Measurements from ENCODE around the gene RNF44.
A peak's percentile ranks its signal among the peaks of the same experiment; 100 is the strongest.

RNF44 gene

GRCh38 chr5:176536902-176537553 lies at the start of gene RNF44:
RNF44 (minus strand) TSS chr5:176537402; CDS start chr5:176532472, 4,930 bp downstream.
- DNase-seq (ENCODE audit: low read depth): peak; percentile 94
- peak within 1 kb of the TSS; percentile 97 for H3K4me3 ChIP-seq (ENCODE audit: low read depth, low read length)

DNA sequence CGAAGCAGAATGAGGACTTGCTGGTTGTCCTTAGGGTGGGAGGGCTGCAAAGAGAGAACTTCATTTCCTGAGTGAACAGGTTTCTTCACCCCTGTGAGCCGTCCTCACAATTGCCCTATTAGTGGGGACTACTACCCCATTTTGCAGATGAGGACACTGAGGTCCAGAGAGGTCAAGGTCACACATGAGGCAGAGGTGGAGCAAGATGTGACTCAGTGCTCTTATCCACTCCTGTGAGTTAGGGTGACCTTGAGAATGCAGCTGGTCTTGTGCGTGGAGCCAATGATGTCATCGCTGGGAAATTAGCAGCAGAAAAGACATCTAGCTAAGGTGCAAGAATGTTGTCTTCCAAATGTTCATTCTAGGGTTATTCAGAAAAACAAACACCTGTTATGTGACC lies 45.9 kb upstream of the RNF44 start:
- H3K4me3 ChIP-seq (ENCODE audit: low read depth, low read length): no peak overlapping the region
- no peak for DNase-seq (ENCODE audit: low read depth)

GRCh38 chr5:176581361-176581760 lies 44.2 kb upstream of the RNF44 start:
- no peak overlapping the region for H3K4me3 ChIP-seq (ENCODE audit: low read depth, low read length)
- no peak for DNase-seq (ENCODE audit: low read depth)

DNA sequence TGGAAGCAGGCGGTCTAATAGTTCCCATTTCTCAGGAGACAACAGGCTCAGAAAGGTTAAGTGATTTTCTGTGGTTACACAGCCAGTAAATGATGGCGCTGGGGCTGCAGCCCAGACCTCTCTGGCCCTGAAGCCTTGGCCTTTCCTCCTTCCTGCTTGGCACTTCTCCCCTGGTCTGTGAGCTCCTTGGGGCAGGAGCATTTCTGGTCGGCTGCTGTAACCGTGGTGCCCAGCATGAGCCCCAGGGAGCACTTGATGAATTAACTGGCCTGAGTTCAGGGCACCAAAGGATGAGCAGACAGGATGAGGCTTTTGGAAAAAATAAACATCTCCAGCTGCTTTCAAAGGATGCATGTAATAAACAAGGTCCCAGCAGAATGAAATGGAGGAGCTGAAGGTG lies 42.1 kb upstream of the RNF44 start:
- DNase-seq (ENCODE audit: low read depth): no peak
- no peak overlapping the region for H3K4me3 ChIP-seq (ENCODE audit: low read depth, low read length)

DNA sequence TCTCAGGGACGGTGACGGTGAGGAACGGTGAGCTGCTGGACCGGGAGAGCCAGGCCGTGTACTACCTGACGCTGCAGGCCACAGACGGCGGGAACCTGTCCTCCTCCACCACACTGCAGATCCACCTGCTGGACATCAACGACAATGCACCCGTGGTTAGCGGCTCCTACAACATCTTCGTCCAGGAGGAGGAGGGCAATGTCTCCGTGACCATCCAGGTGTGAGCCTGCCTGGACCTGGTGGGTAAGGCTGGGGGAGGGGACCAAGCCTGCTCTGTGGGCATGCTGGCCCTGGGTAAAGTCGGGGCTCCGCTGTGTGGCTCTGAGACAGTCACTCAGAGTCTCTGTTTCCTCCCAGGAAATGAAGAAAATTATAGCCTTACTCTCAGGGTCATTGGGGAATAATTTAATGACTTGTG lies 41.2 kb upstream of the RNF44 start:
- no peak overlapping the region for H3K4me3 ChIP-seq (ENCODE audit: low read depth, low read length)
- no peak for DNase-seq (ENCODE audit: low read depth)

DNA sequence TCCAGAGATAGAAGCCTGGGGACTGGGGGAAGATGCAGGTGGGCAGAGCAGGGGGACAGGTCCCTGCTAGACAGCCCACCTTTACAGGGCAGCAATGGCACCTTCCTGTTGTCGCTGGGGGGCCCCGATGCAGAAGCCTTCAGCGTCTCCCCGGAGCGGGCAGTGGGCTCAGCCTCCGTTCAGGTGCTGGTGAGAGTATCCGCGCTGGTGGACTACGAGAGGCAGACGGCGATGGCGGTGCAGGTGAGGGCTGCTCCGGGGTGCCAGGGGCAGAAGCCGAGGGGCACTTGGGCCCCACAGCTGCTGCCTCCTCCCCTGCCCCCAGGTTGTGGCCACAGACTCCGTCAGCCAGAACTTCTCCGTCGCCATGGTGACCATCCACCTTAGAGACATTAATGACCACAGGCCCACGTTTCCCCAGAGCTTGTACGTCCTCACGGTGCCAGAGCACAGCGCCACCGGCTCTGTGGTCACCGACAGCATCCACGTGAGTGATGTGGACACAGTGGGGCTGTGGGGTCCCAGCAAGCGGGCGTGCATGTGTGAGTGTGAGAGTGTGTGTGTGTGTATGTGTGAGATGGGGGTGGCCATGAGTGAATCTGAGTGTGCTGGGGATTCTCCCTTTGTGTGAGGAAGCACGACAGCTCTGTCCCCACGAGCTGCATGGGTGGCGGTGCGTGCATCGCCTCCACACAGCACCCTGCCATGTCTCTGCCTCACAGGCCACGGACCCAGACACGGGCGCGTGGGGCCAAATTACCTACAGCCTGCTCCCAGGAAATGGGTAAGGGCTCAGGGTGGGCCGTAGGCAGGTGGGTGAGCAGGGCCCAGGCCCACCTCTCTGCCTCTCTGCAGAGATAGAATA lies 40.3 kb upstream of the RNF44 start:
- H3K4me3 ChIP-seq (ENCODE audit: low read depth, low read length): no peak overlapping the region
- DNase-seq (ENCODE audit: low read depth): no peak

DNA sequence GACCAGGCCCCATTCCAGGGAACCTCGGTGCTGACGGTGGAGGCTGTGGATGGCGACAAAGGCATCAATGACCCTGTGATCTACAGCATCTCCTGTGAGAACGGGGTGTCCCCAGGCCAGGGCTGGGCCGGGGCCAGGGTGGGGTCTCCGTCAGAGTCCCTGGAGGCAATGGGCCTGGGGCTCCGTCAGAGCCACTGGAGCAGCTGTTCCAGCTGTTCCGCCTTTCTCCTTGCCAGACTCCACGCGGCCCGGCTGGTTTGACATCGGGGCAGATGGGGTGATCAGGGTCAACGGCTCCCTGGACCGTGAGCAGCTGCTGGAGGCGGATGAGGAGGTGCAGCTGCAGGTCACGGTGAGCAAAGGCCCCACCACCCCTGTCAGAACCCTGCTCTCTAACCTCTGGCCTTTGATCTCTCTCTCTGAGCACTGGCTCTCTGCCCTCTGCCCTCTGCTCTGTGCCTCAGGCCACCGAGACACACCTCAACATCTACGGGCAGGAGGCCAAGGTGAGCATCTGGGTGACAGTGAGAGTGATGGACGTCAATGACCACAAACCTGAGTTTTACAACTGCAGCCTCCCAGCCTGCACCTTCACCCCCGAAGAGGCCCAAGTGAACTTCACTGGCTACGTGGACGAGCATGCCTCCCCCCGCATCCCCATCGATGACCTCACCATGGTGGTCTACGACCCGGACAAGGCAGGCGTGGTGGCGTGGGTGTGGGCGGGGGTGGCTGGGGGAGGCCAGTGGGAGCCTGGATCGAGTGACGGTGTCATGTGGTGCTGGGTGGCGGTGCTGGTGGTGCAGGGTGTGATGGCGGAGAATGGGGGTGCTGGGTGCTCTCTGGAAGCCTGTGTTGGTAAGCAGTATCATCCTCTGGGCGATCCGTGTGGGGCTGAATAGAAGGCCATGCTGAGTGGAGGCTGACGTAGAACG lies 38.6 kb upstream of the RNF44 start:
- H3K4me3 ChIP-seq (ENCODE audit: low read depth, low read length): no peak overlapping the region
- DNase-seq (ENCODE audit: low read depth): no peak

DNA sequence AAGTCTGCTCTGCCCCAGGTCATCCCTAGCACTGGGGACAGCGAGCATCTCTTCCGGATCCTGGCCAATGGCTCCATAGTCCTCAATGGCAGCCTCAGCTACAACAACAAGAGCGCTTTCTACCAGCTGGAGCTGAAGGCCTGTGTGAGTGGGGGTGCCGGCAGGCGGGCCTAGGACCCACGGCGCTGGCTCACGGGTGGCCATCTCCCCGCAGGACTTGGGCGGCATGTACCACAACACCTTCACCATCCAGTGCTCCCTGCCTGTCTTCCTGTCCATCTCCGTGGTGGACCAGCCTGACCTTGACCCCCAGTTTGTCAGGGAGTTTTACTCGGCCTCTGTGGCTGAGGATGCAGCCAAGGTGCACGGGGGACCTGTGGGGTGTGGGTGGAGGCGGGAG lies 37.9 kb upstream of the RNF44 start:
- H3K4me3 ChIP-seq (ENCODE audit: low read depth, low read length): no peak overlapping the region
- DNase-seq (ENCODE audit: low read depth): no peak

GRCh38 chr5:176574297-176574591 lies 37.0 kb upstream of the RNF44 start:
- DNase-seq (ENCODE audit: low read depth): no peak
- no peak overlapping the region for H3K4me3 ChIP-seq (ENCODE audit: low read depth, low read length)

DNA sequence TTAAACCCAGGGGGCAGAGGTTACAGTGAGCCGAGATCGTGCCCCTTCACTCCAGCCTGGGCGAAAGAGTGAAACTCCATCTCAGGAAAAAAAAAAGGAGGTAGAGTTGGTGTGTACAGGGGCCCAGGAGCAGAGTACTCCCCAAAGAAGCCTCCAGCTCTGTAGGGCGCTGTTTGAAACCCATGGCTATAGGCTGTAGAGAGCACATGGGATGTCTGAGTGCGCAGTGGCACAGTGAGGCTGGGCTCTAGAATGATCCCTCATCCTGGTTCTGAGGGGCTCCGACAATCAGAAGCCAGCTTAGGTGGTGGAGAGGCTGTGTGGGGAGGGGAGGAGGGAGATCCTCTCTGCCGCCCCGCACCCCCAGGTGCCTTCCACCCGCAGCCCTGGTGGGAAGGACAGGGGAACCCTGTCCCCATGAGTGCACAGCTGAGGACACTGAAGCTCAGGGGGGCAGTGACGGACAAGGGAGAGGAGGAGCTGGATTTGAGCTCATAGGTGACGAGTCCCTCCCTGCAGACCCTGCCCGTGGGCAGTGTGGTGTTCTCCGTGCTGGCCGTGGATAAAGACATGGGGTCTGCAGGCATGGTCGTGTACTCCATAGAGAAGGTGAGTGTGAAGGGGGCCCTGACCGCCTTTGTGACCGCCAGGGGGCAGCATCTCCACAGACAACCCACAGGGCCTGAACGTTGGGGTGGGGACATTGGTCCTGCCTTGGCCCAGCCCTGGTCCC lies 36.5 kb upstream of the RNF44 start:
- DNase-seq (ENCODE audit: low read depth): no peak
- no peak overlapping the region for H3K4me3 ChIP-seq (ENCODE audit: low read depth, low read length)

DNA sequence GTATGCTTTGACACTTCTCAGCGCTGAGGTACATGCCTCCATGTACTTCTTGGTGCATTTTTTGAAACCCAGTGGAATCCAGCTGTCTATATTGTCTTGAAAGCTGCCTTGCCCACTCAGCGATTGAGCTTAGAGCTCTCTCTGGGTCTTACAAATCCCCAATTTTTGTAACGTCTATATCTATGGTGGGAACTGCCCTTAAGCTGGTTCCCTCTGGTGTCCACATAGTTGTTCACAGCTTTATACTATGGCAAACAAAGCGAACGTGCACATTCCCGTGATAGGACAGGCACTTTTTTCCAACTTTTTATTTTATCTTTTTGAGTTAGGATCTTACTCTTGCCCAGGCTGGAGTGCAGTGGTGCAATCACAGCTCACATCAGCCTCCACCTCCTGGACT lies 32.8 kb upstream of the RNF44 start:
- DNase-seq (ENCODE audit: low read depth): no peak

DNA sequence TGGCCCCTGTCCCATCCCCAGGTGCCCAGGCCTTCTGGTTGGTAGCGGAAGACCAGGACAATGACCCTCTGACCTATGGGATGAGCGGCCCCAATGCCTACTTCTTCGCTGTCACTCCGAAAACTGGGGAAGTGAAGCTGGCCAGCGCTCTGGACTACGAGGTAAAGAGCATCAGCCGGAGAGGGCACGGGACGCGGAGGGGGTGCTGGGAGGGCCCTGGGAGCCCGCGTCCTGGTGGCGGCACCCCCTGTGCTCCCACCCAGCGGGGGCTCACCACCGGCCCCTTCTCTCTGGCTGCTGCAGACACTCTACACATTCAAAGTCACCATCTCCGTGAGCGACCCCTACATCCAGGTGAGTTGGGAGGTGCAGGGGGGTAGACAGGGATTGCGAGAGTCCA lies 31.5 kb upstream of the RNF44 start:
- no peak overlapping the region for H3K4me3 ChIP-seq (ENCODE audit: low read depth, low read length)
- no peak for DNase-seq (ENCODE audit: low read depth)

More for the DNA sequence above, 32.8 kb upstream of the RNF44 start:
- H3K4me3 ChIP-seq (ENCODE audit: low read depth, low read length): no peak overlapping the region

DNA sequence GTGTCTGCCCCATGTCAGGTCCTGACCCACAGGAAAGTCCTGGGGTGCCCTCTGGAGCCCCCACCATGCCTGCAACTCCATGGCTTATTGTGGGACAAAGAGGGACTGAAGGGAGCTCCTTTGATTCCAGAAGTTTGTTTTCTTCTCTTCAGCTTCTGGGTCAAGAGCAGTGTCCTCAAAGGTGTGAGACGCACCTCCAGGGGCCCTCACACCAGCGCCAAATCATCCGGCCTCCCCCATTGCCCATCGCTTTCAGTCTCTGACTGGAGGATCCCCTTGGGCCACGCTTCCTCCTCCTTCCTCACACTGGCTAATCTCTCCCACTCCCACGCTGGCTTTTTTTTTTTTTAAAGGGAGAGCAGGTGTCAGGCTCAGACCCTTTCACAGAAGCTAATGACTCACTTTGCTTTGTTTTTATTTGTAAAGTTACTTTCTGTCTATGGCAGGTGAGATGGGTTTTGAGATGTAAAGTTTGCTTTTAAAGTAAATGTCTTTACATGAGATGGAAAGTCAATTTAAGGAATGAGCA lies 28.6 kb upstream of the RNF44 start:
- H3K4me3 ChIP-seq (ENCODE audit: low read depth, low read length): no peak overlapping the region
- DNase-seq (ENCODE audit: low read depth): no peak

- DNase-seq (ENCODE audit: low read depth): no peak
- no peak overlapping the region for H3K4me3 ChIP-seq (ENCODE audit: low read depth, low read length)
These were observed 26.8 kb upstream of the RNF44 start for GRCh38 chr5:176564002-176564401.

DNA sequence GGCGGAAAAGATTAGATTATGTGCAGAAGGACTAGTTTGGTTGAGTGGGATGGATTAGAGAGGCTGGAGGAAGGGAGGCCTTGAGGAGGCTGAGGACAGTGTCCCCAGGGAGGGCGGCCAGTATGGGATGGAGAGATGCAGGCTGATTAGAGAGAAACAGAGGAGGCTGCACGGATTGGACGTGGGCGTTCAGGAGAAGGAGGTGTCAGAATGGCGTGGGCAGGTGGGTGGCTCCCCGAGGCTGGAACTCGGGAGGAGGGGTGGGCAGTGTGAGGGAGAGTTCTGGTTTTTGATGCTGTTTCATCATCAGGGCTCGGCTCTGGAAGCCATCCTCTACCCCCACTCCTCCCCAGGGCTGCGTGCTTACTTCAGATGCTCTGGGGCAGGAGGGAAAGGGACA lies 25.0 kb upstream of the RNF44 start:
- no peak for DNase-seq (ENCODE audit: low read depth)
- H3K4me3 ChIP-seq (ENCODE audit: low read depth, low read length): no peak overlapping the region

- DNase-seq (ENCODE audit: low read depth): no peak
These were observed 24.1 kb upstream of the RNF44 start for GRCh38 chr5:176561259-176561658.

GRCh38 chr5:176560364-176560763 lies 23.2 kb upstream of the RNF44 start:
- no peak for DNase-seq (ENCODE audit: low read depth)
- no peak overlapping the region for H3K4me3 ChIP-seq (ENCODE audit: low read depth, low read length)

More at GRCh38 chr5:176561259-176561658, 24.1 kb upstream of the RNF44 start:
- no peak overlapping the region for H3K4me3 ChIP-seq (ENCODE audit: low read depth, low read length)

DNA sequence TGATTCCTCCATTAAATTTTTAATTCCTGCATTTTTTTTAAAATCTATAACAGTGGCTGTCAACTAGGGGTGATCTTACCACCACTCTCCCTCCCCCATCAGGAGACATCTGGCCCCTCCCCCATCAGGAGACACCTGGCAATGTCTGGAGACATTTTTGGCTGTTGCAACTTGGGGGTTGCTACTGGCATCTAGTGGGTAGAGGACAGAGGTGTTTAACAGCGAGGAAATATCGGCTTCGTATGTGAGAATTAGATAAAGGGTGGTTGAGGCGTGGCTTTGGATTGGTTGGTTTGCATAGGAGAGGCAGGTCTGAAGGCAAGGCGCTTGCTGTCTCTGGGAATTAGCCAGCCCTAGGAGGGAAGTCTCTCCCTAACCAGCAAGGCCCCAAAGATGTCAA lies 22.5 kb upstream of the RNF44 start:
- no peak for DNase-seq (ENCODE audit: low read depth)
- H3K4me3 ChIP-seq (ENCODE audit: low read depth, low read length): no peak overlapping the region

DNA sequence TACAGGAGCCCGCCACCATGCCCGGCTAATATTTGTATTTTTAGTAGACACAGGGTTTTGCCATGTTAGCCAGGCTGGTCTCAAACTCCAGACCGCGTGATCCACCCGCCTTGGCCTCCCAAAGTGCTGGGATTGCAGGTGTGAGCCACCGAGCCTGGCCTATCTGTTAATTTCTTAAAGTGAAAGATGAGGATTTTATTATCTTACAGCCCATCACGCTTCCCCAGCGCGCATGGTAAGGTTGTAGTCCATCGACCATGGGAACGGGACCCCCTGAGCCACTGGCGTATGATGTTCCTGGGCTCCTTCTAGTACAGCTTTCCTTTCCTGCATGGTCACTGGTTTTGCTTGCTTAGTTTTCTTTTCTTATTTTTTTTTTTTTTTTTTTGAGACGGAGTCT lies 20.6 kb upstream of the RNF44 start:
- DNase-seq (ENCODE audit: low read depth): no peak
- no peak overlapping the region for H3K4me3 ChIP-seq (ENCODE audit: low read depth, low read length)
